ENCODE measurements around the gene NUP205.

GRCh38 chr7:135537905-135538304 is 19.8 kb upstream of the NUP205 start:
- no peak for TF ChIP-seq CTCF (conservative IDR thresholded peaks at IDR 0.05 in 1 of 2, IDR thresholded peaks at IDR 0.05 in 1 of 2; ENCODE audit: extremely low read depth in 1 of 2, insufficient read depth in 1 of 2, low read depth in 1 of 2, low read length in 2 of 2)
- TF ChIP-seq EZH2 (IDR thresholded peaks at IDR 0.05; ENCODE audit: borderline replicate concordance, low read length): no peak

Data from mammary epithelial cell (primary cell).